CMK (cell line): ENCODE measurements around the gene HMMR.
A peak's percentile ranks its signal among the peaks of the same experiment; 100 is the strongest.
"Not testable (repeated sequence)": the region's sequence is repeated elsewhere in the genome, so short reads cannot be mapped to it uniquely, and the experiment has no call there.

Experiments used
- DNase-seq: peaks from one replicate; pipeline ENCODE4 v3.0.0-alpha.2; 2010; ENCODE audit warnings: low read depth

The HMMR gene, protein sequence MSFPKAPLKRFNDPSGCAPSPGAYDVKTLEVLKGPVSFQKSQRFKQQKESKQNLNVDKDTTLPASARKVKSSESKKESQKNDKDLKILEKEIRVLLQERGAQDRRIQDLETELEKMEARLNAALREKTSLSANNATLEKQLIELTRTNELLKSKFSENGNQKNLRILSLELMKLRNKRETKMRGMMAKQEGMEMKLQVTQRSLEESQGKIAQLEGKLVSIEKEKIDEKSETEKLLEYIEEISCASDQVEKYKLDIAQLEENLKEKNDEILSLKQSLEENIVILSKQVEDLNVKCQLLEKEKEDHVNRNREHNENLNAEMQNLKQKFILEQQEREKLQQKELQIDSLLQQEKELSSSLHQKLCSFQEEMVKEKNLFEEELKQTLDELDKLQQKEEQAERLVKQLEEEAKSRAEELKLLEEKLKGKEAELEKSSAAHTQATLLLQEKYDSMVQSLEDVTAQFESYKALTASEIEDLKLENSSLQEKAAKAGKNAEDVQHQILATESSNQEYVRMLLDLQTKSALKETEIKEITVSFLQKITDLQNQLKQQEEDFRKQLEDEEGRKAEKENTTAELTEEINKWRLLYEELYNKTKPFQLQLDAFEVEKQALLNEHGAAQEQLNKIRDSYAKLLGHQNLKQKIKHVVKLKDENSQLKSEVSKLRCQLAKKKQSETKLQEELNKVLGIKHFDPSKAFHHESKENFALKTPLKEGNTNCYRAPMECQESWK

DNA sequence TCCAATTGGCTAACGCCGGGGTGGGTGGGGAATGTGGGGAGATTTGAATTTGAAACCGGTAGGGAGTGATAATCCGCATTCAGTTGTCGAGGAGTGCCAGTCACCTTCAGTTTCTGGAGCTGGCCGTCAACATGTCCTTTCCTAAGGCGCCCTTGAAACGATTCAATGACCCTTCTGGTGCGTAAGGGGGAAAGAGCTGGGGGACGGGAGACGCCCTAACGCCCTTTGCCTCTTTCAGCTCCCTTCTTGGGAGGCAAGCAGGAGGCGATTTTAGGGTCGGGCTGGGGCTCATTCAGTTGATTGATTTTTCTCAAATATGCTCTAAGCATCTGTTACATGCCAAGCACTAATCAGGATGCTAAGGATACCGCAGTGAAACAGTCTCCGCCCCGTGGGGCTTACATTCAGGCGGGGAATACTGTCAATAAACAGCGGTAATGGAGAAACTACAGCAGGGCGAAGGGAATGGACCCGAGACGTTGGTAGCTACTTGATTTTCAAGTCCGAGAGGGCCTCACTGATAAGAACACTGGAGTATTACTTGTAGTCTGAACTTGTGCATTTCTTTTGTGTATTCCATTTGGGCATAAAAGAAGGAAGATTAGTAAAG, at the start of gene HMMR:
HMMR (plus strand) TSS at position 71 of the 610 bp plus-strand sequence; CDS start at position 132, 61 bp downstream.
- no peak for DNase-seq

DNA sequence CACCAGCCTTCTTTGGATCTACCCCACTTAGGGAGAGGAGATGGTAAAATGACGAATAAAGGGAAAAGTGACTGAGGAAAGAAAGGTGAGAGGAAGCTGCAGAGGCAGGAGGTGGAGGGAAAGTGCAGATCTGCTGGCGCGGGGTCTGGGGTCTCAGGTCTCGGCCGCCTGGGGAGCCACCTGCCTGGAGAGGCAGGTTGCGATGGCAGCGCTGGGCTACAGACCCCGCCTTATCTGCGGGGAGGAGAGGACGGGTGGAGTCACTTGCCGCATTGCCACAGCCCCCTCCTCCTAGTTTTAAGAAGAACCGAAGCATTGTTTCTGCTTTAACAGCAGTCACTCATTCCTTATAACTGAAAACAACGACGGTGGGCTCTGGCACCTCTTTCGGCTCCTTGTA, 44.8 kb upstream of the HMMR start:
- DNase-seq: not testable (repeated sequence)

DNA sequence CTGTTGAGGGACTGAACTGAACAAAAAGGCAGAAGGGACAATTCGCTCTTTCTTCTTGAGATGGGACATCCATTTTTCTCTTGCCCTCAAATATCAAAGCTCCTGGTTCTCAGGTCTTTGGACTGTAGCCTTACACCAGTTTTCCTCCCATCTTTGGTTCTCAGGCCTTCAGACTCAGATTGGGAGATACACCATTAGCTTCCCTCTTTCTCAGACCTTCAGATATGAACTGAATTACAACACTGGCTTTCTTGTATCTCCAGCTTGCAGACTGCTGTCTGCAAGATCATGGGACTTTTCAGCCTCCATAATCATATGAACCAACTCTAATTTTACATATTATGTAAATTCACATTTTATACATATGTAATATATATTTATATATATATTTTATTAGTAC, 35.6 kb upstream of the HMMR start:
- no peak for DNase-seq

DNA sequence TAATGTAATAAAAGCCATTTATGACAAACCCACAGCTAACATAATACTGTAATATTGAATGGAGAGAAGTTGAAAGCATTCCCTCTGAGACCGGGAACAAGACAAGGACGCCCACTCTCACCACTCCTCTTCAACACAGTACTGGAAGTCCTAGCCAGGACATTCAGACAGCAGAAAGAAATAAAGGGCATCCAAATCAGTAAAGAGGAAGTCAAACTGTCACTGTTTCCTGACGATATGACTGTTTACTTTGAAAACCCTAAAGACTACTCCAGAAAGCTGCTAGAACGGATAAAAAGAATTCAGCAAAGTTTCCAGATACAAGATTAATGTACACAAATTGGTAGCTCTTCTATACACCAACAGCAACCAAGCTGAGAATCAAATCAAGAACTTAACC, 34.3 kb upstream of the HMMR start:
- DNase-seq: not testable (repeated sequence)

DNA sequence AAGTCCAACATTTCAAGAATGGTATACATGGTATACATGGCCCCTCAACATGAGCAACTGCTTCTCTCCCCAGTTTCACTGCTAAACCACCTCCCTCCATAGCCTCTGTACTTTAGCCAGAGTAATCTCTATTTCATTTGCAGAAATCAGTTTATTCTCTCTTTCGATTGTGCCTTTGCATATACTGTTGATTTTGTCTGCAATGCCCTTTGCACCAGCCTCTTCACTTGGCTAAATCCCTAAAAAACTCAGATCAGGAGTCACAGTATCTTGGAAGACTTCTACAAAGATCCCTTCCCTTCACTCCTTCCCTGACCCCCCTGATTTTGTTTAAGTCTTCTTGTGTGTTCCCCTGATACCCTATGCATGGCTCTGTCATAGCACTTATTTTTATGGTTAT, 27.9 kb upstream of the HMMR start:
- DNase-seq: no peak

DNA sequence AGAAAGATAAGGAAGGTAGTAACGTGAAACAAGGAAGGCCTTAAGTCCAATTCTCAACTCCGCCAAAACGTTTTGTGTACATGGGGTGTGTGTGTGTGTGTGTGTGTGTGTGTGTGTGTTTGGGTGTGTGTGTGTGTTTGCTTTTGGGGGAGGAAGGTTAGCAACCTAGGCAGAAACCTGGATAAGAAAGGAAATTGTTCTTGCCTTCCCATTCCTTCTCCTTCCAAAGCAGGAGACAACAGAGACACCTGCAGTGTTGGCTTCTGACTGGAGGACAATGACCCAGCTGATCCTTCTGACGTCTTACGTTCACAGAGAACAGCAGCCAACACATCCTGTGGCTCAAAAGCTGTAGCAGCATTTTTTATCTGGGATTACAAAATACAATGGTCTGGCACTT, 27.2 kb upstream of the HMMR start:
- DNase-seq: no peak

- DNase-seq: peak; percentile 62
Measured at GRCh38 chr5:163434401-163434866, 26.0 kb upstream of the HMMR start.

DNA sequence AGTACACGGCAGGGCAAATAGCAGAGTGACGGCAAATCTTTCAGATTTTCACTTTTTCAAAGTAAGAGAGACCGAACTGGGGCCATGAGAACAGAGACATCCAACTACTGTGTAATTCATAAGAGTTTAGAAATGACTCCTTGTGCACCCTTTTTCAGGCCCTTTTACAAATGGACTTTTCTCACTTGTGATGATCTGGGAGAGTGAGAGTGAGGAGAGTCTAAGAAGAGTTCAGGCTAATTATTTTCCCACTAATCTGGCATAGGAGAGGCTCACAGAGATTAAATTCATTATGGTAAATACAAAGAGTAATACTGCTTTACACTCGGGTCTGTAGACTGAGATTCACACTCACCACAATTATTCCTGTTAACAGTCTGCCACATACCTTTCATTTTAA, 23.9 kb upstream of the HMMR start:
- no peak for DNase-seq

DNA sequence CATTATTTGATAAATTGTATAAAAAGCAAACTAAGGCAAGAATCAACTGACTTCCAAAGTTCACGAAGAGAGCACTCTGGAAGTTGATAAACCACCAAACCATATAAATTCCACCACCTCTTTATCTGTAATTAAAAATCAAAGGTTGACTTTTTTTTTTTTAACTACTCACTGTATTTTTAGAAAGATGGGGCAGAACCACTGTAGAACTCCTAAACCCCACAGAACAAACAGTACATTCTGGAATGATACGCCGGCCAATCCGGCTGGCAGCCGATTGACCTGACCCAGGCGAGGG, 23.5 kb upstream of the HMMR start:
- no peak for DNase-seq

DNA sequence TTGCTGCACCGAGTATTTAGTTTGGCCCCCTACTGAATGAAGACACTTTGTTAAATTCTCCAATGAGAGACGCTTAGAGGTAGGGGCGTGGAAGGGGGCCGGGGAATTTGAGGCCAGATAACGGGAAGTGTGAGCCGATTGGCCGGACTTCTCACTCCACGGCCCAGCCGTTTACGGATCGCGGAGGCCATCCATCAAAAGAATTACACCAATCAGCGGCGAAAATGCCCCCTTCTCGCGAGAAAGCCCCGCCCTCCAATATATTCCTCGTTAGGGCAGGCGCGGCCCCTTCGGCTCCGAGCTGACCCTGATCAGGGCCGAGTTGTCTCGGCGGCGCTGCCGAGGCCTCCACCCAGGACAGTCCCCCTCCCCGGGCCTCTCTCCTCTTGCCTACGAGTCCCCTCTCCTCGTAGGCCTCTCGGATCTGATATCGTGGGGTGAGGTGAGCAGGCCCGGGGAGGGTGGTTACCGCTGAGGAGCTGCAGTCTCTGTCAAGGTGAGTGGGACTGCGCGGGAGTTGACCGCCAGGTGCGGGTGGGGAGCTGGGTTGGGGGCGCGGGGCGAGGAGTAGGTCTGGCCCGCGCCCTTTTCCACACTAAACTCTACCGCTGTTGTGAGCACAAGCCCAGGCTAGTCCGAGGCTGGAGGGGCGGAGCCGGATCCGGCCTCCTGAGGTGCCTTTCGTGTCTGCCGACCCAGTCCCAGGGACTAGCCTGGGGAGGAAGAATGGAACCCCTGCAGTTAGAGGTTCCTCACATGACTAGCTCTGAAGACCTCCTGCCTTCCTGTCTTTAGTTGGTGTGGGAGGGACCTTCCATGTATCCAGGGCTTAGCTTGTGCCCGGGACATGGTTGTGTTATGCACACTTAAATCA, 22.9 kb upstream of the HMMR start, which contains the start of gene CCNG1:
CCNG1 (plus strand) TSS at position 287 of the 874 bp plus-strand sequence. CDS start 1,662 bp downstream, outside the sequence.
- DNase-seq: peak; percentile 76

DNA sequence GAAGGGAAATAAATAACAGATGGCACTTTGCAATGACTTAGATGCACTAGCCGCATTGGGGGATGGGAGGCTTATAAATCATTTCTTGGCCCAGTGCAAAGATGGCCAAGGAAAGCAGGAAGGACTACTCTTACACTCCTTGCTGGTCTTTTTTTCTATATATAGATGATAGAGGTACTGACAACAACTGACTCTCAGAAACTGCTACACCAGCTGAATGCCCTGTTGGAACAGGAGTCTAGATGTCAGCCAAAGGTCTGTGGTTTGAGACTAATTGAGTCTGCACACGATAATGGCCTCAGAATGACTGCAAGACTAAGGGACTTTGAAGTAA, 21.4 kb upstream of the HMMR start:
- DNase-seq: peak; percentile 27

GRCh38 chr5:163440954-163441353, 19.5 kb upstream of the HMMR start:
- no peak for DNase-seq

GRCh38 chr5:163444526-163444925, 15.9 kb upstream of the HMMR start:
- DNase-seq: no peak

- DNase-seq: no peak
Measured at GRCh38 chr5:163445345-163445744, 15.1 kb upstream of the HMMR start.

- DNase-seq: no peak
Measured at GRCh38 chr5:163447191-163447590, 13.2 kb upstream of the HMMR start.

- no peak for DNase-seq
Measured at GRCh38 chr5:163447875-163448274, 12.6 kb upstream of the HMMR start.

DNA sequence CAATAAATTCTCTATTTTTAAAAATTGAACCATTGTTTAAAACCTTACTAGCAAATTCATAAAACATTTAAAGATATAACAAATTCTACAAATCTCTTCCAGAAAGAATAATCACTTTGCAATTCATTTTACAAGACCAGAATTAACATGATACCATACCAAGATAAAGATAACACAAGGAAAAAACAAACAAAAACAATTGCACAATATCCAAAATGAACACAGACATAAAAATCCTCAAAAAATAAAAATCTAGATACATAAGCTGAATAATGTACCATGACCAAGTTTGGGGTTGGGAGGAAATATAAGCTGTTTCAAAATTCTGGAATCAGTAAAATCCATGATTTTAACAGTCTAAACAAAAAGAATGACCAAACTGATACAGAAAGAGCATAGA, 11.9 kb upstream of the HMMR start:
- DNase-seq: no peak

GRCh38 chr5:163451489-163451888, 8.9 kb upstream of the HMMR start:
- DNase-seq: no peak

GRCh38 chr5:163453705-163454104, 6.7 kb upstream of the HMMR start:
- DNase-seq: no peak

DNA sequence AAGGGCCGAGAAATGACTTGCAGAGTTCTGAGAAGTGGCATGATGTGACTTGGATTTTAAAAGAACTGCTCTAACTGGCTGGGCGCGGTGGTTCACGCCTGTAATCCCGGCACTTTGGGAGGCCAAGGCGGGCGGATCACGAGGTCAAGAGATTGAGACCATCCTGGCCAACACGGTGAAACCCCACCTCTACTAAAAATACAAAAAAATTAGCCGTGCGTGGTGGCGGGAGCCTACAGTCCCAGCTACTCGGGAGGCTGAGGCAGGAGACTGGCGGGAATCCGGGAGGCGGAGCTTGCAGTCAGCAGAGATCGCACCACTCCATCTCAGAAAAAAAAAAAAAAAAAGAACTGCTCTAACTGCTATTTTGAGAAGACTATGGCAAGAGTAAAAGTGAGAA, 5.0 kb upstream of the HMMR start:
- not testable (repeated sequence) for DNase-seq

DNA sequence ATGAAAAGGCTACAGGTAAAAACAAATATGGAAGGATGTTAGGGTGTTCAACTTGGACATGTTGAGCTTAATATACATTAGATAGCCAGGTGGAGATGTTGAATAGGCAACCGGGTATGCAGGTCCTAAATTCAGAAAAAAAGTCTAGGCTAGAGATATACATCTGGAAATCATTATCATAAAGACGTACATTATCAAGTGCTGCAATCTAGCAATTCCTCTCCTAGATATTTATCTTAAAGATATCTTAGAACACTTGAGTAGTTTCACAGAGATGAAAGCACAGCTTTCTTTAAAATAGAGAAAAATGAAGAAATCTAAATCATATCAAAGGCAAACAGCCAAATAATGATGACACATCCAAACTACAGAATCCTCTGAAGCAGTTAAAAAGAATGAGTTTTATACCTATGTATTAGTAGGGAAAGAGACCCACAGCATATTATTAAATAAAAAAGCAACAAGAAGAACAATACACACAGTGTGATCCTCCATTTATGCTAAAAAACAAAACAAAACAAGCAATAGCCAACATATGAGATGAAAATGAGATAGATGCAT, 4.3 kb upstream of the HMMR start:
- no peak for DNase-seq

DNA sequence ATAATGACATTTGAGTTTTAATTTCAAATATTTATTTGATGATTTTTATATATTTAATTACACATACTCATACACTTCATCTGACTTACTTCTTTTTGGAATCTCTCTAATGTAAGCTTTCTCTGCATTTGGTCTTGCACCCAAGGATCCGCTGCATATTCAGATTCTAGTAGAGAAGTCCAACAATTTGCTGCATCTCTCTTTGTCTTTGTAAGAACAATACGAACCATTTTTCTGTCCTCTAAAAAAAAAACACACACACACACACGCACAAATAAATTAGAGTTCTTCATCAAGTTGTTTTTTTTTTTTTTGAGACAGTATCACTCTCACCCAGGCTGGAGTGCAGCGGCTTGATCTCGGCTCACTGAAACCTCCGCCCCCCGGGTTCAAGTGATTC, 3.6 kb upstream of the HMMR start:
- no peak for DNase-seq
